ENCODE measurements around the gene PREX1. TPM values are rescaled to one million over a fixed set of nuclear protein-coding genes. Genes with fewer than 3 reads are reported as not detected.
"Not testable (repeated sequence)": the region's sequence is repeated elsewhere in the genome, so short reads cannot be mapped to it uniquely, and the experiment has no call there.

PREX1 gene
- total RNA-seq, 3 donors from 2014 or later = 28.8 to 31.4 (median 29.5) TPM

DNA sequence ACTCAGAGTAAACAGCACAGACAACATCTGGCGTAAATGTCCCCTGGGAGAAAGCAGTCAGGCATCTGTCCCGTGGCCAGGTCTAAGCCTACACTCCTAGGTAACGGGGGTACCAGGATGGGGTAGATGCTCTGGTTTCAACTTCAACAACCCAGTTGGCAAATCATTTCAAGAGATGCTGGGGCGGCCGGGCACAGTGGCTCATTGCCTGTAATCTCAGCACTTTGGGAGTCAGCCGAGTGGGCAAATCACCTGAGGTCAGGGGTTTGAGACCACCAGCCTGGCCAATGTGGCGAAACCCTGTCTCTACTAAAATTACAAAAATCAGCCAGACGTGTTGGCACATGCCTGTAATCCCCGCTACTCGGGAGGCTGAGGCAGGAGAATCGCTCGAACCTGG, 12.3 kb downstream of the PREX1 start:
- ATAC-seq = no peak
- Mint-ChIP-seq H3K4me3 (no peak overlapping the region), H3K9me3 (no peaks in the 10 kb centered on the region), H3K4me1 (ENCODE audit: low read depth) (peaks cover 57% of the 10 kb centered on the region), H3K27me3 (ENCODE audit: low read depth) (no peaks in the 10 kb centered on the region), H3K36me3 (ENCODE audit: insufficient read depth) (peaks cover 4% of the 10 kb centered on the region)
- DNase-seq = no peak

DNA sequence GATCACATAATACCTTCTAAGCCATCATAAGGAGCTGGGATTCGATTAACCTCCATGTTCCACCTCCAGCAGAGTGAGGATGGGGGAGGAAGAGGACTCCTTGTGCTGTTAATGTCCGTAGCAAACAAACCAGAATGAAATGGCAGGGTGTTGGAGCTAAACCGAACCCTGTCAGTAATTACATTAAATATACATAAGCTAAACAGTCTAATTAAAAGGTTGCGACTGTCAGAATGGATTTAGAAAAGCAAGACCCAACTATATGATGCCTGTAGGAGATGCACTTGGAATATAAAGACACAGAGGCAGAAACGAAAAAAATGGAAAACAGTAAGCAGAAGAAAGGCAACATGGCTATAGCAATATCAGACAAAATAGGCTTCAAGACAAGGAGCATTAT, 13.2 kb downstream of the PREX1 start:
- H3K36me3 Mint-ChIP-seq (ENCODE audit: insufficient read depth) = peaks cover 4% of the 10 kb centered on the region
- H3K4me1 Mint-ChIP-seq (ENCODE audit: low read depth) = peaks cover 54% of the 10 kb centered on the region
- no peaks in the 10 kb centered on the region for H3K27me3 Mint-ChIP-seq (ENCODE audit: low read depth)
- DNase-seq (no peak), ATAC-seq (no peak)
- no peaks in the 10 kb centered on the region for H3K9me3 Mint-ChIP-seq
- no peak overlapping the region for H3K4me3 Mint-ChIP-seq

DNA sequence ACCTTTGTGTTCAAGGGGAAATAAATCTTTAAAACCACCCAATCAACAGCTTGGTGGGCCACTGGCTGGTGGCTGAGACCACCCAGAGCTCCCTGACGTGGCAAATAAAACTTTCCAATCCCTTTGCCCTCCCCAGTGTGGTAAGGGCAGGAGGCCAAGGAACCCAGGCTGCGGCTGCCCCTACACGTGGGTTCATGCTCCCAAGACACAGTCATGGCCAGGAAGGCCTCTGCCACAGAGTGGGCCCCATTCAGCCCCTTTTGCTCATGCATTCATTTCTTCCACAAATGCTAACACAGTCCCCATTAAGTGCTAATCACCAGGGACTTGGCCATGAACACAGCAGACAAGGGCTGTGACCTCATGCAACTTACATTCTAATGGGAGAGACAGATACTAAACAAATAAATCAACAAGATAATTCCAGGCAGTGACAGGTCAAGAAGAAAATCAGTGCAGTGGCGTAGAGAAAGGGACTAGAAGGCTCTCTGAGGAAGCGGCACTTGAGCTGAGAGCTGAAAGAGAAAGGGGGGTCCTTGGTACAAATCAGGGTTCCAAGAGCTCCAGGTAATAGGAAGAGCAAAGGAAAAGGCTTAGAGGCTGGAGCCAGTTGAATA, 13.8 kb downstream of the PREX1 start:
- no peak for ATAC-seq
- H3K9me3 Mint-ChIP-seq = no peaks in the 10 kb centered on the region
- H3K4me1 Mint-ChIP-seq (ENCODE audit: low read depth) = peaks cover 52% of the 10 kb centered on the region
- no peaks in the 10 kb centered on the region for H3K36me3 Mint-ChIP-seq (ENCODE audit: insufficient read depth)
- no peak for DNase-seq
- no peak overlapping the region for H3K4me3 Mint-ChIP-seq
- no peaks in the 10 kb centered on the region for H3K27me3 Mint-ChIP-seq (ENCODE audit: low read depth)

DNA sequence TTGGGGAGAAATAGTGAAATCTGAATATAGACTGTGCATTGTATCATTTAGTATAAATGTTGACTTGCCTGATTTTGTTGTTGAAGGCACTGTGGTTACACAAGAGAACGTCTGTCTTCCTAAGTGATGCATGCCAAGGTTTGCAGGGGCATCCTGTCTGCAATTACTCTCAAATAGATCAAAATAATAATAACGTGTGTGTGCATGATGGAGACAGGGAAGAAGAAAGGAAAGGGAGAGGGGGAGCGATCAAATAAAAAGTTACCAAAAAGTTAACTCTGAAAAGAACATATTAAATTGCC, 14.4 kb downstream of the PREX1 start:
- H3K4me1 Mint-ChIP-seq (ENCODE audit: low read depth) = peaks cover 52% of the 10 kb centered on the region

DNA sequence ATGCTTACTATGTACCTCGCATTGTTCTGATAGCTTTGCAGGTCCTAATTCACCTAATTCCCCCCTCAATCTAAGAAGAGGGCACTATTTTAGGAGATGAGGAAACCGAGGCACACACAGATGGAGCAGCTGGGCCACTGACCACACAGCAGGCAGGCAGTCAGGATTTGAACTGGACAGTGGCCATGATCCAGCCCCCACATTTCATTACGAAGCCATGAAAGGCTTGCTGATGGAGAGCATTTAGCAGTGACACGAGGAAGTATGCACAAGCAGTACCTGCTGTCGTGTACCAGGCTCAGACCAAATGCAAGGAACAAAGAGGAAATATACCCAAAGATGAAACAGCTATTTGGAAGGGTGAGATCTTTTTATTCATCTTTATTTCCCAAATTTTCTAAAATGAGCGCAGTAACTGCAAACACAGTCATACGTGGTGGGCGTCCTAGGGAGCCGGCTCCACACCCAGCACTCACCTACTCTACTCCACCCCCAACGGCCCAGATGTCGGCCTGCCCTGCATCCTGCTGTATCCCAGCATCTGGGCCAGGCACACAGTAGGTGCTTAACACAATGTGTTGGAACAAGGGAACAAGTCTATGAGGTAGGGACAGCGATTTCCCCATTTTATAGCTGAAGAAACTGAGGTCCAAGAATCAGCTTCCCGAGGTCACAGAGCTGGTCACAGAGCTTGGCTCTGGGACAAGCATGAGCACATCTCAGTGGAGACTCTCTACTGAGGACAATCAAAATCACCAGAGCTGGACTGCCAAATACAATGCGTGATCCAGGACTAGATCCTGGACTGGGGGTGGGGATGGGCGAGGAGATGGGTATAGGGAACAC, 15.0 kb downstream of the PREX1 start:
- Mint-ChIP-seq H3K4me1 (ENCODE audit: low read depth) (peaks cover 49% of the 10 kb centered on the region), H3K9me3 (no peaks in the 10 kb centered on the region), H3K36me3 (ENCODE audit: insufficient read depth) (peaks cover 5% of the 10 kb centered on the region), H3K4me3 (no peak overlapping the region), H3K27me3 (ENCODE audit: low read depth) (no peaks in the 10 kb centered on the region)
- DNase-seq (no peak), ATAC-seq (no peak)

More for the DNA sequence above, 14.4 kb downstream of the PREX1 start:
- no peaks in the 10 kb centered on the region for H3K9me3 Mint-ChIP-seq
- ATAC-seq (no peak), DNase-seq (no peak)
- peaks cover 4% of the 10 kb centered on the region for H3K36me3 Mint-ChIP-seq (ENCODE audit: insufficient read depth)
- H3K4me3 Mint-ChIP-seq = no peak overlapping the region
- H3K27me3 Mint-ChIP-seq (ENCODE audit: low read depth) = no peaks in the 10 kb centered on the region

DNA sequence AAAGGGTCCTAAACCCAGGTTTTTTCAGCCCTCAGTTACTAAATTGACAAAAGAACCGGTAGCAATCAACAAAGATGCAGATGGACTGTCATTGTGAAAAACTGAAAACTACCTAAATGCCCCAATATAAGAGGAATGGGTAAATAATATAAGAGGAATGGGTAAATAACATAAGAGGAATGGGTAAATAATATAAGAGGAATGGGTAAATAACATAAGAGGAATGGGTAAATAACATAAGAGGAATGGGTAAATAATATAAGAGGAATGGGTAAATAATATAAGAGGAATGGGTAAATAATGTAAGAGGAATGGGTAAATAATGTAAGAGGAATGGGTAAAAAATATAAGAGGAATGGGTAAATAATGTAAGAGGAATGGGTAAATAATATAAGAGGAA, 15.7 kb downstream of the PREX1 start:
- H3K27me3 Mint-ChIP-seq (ENCODE audit: low read depth); ATAC-seq; DNase-seq; H3K9me3 Mint-ChIP-seq; H3K4me3 Mint-ChIP-seq; H3K36me3 Mint-ChIP-seq (ENCODE audit: insufficient read depth): not testable (repeated sequence)
- H3K4me1 Mint-ChIP-seq (ENCODE audit: low read depth) = peaks cover 46% of the 10 kb centered on the region

DNA sequence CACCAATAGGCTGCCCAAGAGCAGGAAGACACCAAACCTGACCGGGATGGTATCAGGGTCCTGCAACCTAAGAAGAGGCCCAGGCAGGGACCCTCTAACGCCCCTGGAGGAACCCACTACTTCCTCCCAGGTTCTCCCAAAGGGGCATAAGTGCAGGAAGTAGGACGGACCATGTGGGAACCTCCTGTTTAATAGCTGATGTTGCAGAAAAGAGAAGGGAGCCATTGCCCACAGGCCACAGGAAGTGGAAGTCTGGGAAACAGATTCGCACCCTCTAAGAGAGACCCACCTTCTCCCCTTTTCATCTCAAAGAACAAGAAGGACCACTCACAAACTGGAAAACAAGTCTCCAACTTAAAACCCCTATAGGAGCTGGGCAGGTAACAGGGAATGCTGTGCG, 18.1 kb downstream of the PREX1 start:
- H3K27me3 Mint-ChIP-seq (ENCODE audit: low read depth) = no peaks in the 10 kb centered on the region

DNA sequence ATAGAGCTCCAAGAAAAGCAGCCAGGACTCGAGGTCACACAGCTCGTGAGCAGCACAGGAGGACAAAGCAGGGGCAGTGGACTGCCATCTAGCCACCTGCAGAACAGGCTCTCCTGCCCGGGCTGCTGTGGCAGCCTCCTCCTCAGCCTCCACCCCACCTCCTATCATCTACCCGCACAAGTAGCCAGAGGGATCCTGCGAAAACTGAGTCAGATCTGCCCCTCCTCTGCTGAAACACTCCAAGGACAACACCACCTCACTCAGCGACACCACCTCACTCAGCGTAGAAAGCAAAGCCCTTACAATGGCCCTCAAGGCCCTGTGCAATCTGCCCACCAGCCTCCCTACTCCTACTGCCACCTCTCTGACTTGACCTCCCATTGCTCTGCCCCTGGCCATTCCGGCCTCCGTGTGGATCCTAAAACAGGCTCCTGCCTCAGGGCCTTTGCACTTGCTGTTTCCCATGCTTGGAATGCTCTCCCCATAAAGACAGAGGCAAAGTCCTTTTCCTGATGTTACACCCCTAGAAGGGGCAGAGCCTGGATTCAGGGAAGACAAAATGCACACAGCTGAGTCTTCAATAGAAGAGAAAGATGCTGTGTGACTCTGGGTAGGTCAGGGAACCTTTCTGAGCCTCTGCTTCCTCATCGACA, 19.3 kb downstream of the PREX1 start:
- H3K36me3 Mint-ChIP-seq (ENCODE audit: insufficient read depth) = peaks cover 26% of the 10 kb centered on the region
- H3K4me3 Mint-ChIP-seq = no peak overlapping the region
- DNase-seq (no peak), ATAC-seq (no peak)
- H3K9me3 Mint-ChIP-seq = peaks cover 8% of the 10 kb centered on the region
- no peaks in the 10 kb centered on the region for H3K27me3 Mint-ChIP-seq (ENCODE audit: low read depth)
- peaks cover 58% of the 10 kb centered on the region for H3K4me1 Mint-ChIP-seq (ENCODE audit: low read depth)

More for the DNA sequence above, 18.1 kb downstream of the PREX1 start:
- ATAC-seq (no peak), DNase-seq (no peak)
- H3K9me3 Mint-ChIP-seq = peaks cover 8% of the 10 kb centered on the region
- no peak overlapping the region for H3K4me3 Mint-ChIP-seq
- peaks cover 50% of the 10 kb centered on the region for H3K4me1 Mint-ChIP-seq (ENCODE audit: low read depth)
- peaks cover 18% of the 10 kb centered on the region for H3K36me3 Mint-ChIP-seq (ENCODE audit: insufficient read depth)

DNA sequence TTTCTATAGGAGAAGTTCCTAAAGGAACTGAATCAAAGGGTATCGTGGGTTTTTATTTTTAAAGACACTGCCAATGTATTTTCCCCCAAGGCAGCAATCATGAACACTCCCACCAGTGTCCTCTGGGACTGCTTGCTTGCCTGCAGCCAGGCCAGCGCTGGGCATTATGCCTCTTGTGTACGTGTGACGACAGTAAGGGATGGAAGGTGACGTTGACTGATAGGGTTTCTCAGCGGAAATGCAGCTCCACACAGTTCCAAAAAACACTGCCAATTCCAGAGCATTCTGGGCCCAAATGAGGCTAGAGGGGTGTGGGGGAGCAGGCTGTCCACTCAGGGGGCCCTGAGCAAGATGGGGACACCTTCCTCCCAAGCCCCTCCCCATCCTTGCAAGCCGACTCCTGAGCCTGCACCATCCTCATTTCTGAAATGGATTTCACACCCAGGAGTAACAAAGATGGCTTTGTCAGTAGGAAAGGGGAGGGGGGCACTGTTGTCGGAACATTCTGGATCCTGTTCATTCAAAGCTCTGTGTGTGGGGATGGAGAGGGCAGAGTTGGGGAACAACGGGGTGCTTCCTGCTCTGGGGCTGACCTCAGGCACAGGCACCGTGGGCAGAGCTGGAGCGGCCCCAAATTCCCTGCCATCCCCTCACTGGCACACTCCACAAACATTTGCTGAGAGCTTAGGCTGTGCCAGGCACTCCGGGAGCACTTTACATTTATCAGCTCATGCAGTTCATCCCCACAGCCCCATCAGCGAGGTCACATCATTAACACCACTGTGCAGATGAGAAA, 20.0 kb downstream of the PREX1 start:
- ATAC-seq = no peak
- DNase-seq = no peak
- no peaks in the 10 kb centered on the region for H3K27me3 Mint-ChIP-seq (ENCODE audit: low read depth)
- H3K4me3 Mint-ChIP-seq = no peak overlapping the region
- peaks cover 63% of the 10 kb centered on the region for H3K4me1 Mint-ChIP-seq (ENCODE audit: low read depth)
- H3K36me3 Mint-ChIP-seq (ENCODE audit: insufficient read depth) = peaks cover 26% of the 10 kb centered on the region
- H3K9me3 Mint-ChIP-seq = peaks cover 8% of the 10 kb centered on the region

DNA sequence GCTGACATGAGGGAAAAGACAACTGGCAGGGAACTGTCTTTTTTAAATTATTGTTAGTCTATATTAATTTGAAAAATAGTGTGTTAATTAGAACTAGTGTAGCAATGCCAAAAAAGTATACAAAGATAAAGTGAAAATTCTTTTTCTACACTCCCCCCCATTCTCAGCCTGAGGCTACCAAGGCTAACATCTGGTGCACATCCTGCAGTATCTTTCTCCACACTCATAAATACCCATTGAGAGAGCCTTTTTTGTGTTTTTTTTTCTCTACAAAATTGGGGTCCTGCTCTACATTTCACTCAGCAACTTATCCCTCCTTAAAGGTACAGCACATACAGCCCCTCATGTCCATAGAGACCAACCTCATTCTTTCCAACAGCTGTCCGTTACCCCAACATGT, 20.7 kb downstream of the PREX1 start:
- no peak overlapping the region for H3K4me3 Mint-ChIP-seq
- no peaks in the 10 kb centered on the region for H3K27me3 Mint-ChIP-seq (ENCODE audit: low read depth)
- peaks cover 30% of the 10 kb centered on the region for H3K36me3 Mint-ChIP-seq (ENCODE audit: insufficient read depth)
- H3K4me1 Mint-ChIP-seq (ENCODE audit: low read depth) = peaks cover 68% of the 10 kb centered on the region
- DNase-seq = no peak
- H3K9me3 Mint-ChIP-seq = peaks cover 8% of the 10 kb centered on the region
- no peak for ATAC-seq

DNA sequence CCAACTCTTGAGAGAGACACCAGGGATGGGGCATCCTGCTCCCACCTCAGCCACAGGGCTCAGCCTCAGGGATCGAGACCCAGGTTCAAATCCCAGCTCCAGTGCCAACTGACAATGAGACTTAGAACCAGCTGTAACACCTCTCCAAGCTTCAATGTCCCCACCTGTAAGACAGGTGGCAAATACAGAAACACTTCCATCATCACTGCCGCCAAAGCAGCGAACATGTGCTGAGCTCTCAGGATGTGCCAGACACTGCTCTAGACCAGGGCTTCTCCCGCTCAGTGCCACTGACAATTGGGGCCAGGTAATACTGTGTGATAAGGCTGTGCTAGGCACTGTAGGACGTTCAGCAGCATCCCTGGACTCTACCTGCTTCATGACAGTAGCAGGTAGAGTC, 22.1 kb downstream of the PREX1 start:
- no peak overlapping the region for H3K4me3 Mint-ChIP-seq
- H3K4me1 Mint-ChIP-seq (ENCODE audit: low read depth) = peaks cover 72% of the 10 kb centered on the region
- H3K9me3 Mint-ChIP-seq = peaks cover 8% of the 10 kb centered on the region
- ATAC-seq (no peak), DNase-seq (no peak)
- H3K27me3 Mint-ChIP-seq (ENCODE audit: low read depth) = no peaks in the 10 kb centered on the region
- peaks cover 32% of the 10 kb centered on the region for H3K36me3 Mint-ChIP-seq (ENCODE audit: insufficient read depth)

DNA sequence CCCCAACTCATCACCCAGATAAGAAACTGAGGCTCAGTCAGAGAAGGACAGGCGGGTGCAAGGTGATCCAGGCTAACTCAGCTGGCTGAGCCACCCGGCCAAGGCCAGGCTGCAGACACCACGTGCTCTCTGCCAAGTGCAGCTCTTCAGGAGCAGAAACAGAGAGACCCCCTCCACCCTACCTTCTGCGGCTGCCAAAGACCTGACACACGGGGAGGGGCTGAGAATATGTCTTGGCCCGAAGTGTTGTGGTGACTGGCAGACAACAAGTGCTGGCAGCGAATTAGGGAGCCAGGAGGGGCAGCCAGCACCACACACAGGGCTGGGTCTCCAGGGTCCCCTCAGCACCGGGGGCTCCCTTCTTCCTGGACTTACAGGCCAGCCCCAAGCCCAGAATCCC, 22.5 kb downstream of the PREX1 start:
- no peak for ATAC-seq
- H3K4me3 Mint-ChIP-seq = no peak overlapping the region
- DNase-seq = no peak
- peaks cover 32% of the 10 kb centered on the region for H3K36me3 Mint-ChIP-seq (ENCODE audit: insufficient read depth)
- H3K27me3 Mint-ChIP-seq (ENCODE audit: low read depth) = no peaks in the 10 kb centered on the region
- peaks cover 76% of the 10 kb centered on the region for H3K4me1 Mint-ChIP-seq (ENCODE audit: low read depth)
- H3K9me3 Mint-ChIP-seq = peaks cover 8% of the 10 kb centered on the region

DNA sequence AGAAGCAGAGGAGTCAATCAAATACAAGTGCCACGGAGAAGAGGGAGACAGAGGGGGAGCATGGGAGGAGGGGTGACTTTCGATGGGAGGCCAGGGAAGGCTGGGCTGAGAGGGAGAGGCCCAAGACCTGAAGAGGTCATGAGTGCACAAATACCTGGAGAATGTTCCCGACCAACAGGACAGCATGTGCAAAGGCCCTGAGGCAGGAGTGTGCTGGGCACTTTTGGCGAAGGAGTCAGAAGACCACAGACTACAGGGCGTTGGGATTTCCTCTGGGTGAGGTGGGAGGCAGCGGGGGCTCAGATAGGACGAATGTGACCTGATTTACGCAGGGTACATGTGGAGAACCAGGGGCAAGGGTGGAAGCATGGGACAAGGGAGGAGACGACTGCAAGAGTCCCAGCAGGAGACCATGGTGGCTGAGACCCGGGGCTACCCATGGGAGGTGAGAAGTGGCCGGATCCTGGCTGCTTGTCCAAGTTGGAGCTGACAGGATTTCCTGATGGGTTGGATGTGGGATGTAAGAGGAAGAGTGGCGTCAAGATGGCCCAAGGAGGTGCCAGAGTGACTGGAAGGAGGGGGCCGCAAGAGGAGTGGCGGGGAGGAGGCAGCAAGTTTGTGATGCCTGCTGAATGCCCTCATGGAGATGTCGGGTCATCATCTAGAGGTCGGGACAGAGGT, 23.4 kb downstream of the PREX1 start:
- H3K36me3 Mint-ChIP-seq (ENCODE audit: insufficient read depth) = peaks cover 32% of the 10 kb centered on the region
- peaks cover 74% of the 10 kb centered on the region for H3K4me1 Mint-ChIP-seq (ENCODE audit: low read depth)
- peaks cover 8% of the 10 kb centered on the region for H3K9me3 Mint-ChIP-seq
- DNase-seq (no peak), ATAC-seq (no peak)
- H3K4me3 Mint-ChIP-seq = no peak overlapping the region
- no peaks in the 10 kb centered on the region for H3K27me3 Mint-ChIP-seq (ENCODE audit: low read depth)

Data from activated T-cell treated with anti-CD3 and anti-CD28 coated beads, Interleukin-2, amount 50 U/mL, for 4 hours (primary cell).